HG03175 (cell line): ENCODE measurements around the gene CCL4L2.
"Not testable (repeated sequence)": the region's sequence is repeated elsewhere in the genome, so short reads cannot be mapped to it uniquely, and the experiment has no call there.

ENCODE experiments used
- ATAC-seq: cut with Tn5 transposase; IDR thresholded peaks from one replicate; pipeline ENCODE4 v1.9.1; 2021; ENCODE audit warnings: mild to moderate bottlenecking, moderate library complexity; ENCODE audit not compliant: unreplicated experiment

CCL4L2 gene

GRCh38 chr17:36210439-36211211 lies at the start of gene CCL4L2:
TSS of gene CCL4L2 (plus strand) at chr17:36211063.
- peak; percentile 70 for ATAC-seq

GRCh38 chr17:36168836-36169235 lies 42.0 kb upstream of the CCL4L2 start:
- ATAC-seq: not testable (repeated sequence)

GRCh38 chr17:36176536-36176935 lies 34.3 kb upstream of the CCL4L2 start, which contains the start of gene TBC1D3B:
TSS of gene TBC1D3B (minus strand) at chr17:36176636. CDS start at chr17:36175050, 1,586 bp downstream.
- ATAC-seq: not testable (repeated sequence)

- ATAC-seq: not testable (repeated sequence)
These were observed 29.3 kb upstream of the CCL4L2 start for GRCh38 chr17:36181446-36182175.

GRCh38 chr17:36182176-36183000 lies 28.5 kb upstream of the CCL4L2 start:
- no peak for ATAC-seq

GRCh38 chr17:36183001-36183971 lies 27.6 kb upstream of the CCL4L2 start:
- ATAC-seq: peak; percentile 36

- no peak for ATAC-seq
These were observed 26.7 kb upstream of the CCL4L2 start for GRCh38 chr17:36184023-36184765.

GRCh38 chr17:36185416-36185815 lies 25.4 kb upstream of the CCL4L2 start:
- no peak for ATAC-seq

GRCh38 chr17:36186810-36187763 lies 23.8 kb upstream of the CCL4L2 start:
- not testable (repeated sequence) for ATAC-seq

GRCh38 chr17:36187943-36188665 lies 22.8 kb upstream of the CCL4L2 start:
- ATAC-seq: not testable (repeated sequence)

GRCh38 chr17:36188891-36189306 lies 22.0 kb upstream of the CCL4L2 start:
- peak; percentile 71 for ATAC-seq

- ATAC-seq: not testable (repeated sequence)
These were observed 20.9 kb upstream of the CCL4L2 start for GRCh38 chr17:36189993-36190392.

- not testable (repeated sequence) for ATAC-seq
These were observed 20.1 kb upstream of the CCL4L2 start for GRCh38 chr17:36190549-36191330.

GRCh38 chr17:36193216-36193775 lies 17.6 kb upstream of the CCL4L2 start:
- ATAC-seq: no peak

- not testable (repeated sequence) for ATAC-seq
These were observed 16.6 kb upstream of the CCL4L2 start for GRCh38 chr17:36194147-36194831.
